Motor neuron (in vitro differentiated cells): ENCODE results near the gene NAV3. TPM values are rescaled to one million over a fixed set of nuclear protein-coding genes. Genes with fewer than 3 reads are reported as not detected.

Source experiments
- ATAC-seq, 8 experiments: fragments of 200-7000 bp; cut with Tn5 transposase; replicated peaks in 6 of 8; 2 replicates each; pipeline ENCODE4 v1.8.0; 2021; ENCODE audit warnings: mild to moderate bottlenecking in 8 of 8, moderate library complexity in 8 of 8
- H3K27ac ChIP-seq, 2 donors: fragments of 250-450 bp; sonication (Bioruptor Pico); 2 replicates each; pipeline ENCODE4 v1.9.0; 2021; ENCODE audit warnings: antibody characterized with exemption in 2 of 2, mild to moderate bottlenecking in 2 of 2, moderate library complexity in 1 of 2
- H3K4me1 ChIP-seq, 2 donors: fragments of 250-450 bp; sonication (Bioruptor Pico); replicated peaks in 1 of 2; 2 replicates each; pipeline ENCODE4 v1.6.1; 2021; ENCODE audit warnings: antibody characterized with exemption in 2 of 2, mild to moderate bottlenecking in 2 of 2, moderate library complexity in 1 of 2
- H3K4me3 ChIP-seq, 5 donors: fragments of 250-450 bp; sonication (Bioruptor Pico); 2 replicates each; pipeline ENCODE4 v1.9.0; 2021; ENCODE audit warnings: antibody characterized with exemption in 5 of 5, mild to moderate bottlenecking in 5 of 5, moderate library complexity in 4 of 5
- WGBS, 10 experiments: fragments of 450-650 bp; shearing (Covaris generic); methylation state at CpG; one replicate each; pipeline ENCODE4 v1.0.0; 2022; 5-methylcytosine and 5-hydroxymethylcytosine counted together
- in situ Hi-C, 9 experiments: fragments of 400-800 bp; cut with MboI; loops; one replicate each; pipeline ENCODE4 v1.15.0; 2021; ENCODE audit warnings: low sequenced_read_pairs in 9 of 9, low pct_unique_long_range_greater_than_20kb in 2 of 9; ENCODE audit not compliant: unreplicated experiment in 9 of 9
- total RNA-seq, 8 experiments: library from RNA; unstranded; fragments of 300-600 nt; gene quantifications; 2 replicates each; pipeline versions ENCODE4 v1.2.3 to v1.2.4, GENCODE V29; 2022

Gene NAV3
- total RNA-seq = 10 to 100 TPM in 6 of 8 experiments, 1 to 10 TPM in 2; 2.4 to 92.5 (median 48.4) TPM

DNA sequence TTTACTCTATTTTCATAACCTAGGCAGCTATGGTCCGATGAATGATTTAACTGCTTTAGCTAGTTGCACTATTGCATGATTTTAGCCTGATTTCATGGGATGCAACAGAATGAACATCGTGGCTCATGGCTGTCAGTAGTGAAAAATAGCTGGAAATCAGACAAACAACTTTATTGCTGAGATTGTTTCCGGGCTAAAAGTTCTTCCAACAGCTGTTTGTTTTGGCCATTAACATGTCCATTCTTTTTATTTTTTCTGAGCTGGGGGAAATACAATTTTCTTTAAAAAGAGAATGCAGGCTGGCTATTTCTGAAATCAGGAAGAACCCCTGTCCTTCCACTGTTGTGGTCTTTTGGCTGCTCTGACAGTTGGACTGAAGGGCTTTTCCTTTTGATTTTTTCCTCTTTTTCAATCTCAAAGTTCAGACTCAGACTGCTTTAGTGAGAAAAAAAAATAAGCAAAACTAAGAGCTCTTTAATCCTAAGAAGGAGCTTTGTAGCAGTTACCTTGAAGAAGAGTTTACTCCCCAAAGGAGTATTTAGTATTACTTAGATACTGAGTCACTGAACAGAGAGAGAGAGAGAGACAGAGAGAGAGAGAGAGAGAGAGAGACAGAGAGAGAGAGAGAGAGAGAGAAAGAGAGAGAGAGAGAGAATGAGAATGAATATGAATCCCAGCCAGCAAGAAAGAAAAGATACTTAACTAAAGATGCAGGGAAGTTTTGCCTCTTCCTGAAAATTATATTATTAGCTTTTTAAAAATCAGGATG lies at the start of gene NAV3:
Gene NAV3 (plus strand): TSS at position 312 of the 769 bp plus-strand sequence. CDS start 568 bp downstream, outside the sequence.
- peak in 5 of 8 experiments; percentile 21 to 75 (median 69) for ATAC-seq

GRCh38 chr12:77782034-77782433 lies 48.7 kb upstream of the NAV3 start:
- in situ Hi-C loops = no loop called here
- Histone ChIP-seq H3K4me3 (no peak overlapping the region), H3K27ac (no peak overlapping the region), H3K4me1 (no peaks in the 10 kb centered on the region)
- ATAC-seq = no peak
- WGBS, 10 experiments = no CpG with 5 or more reads among the region's 2 CpGs

More for the DNA sequence above, at the start of gene NAV3:
- Histone ChIP-seq H3K4me1 (peaks cover 0 to 16% of the 10 kb centered on the region in 2 donors), H3K4me3 (peak within 1 kb of the TSS in 1 of 5 donors; percentile 14), H3K27ac (no peak within 1 kb of the TSS)
- 0 to 58% (median 40%) methylated on average over 2 to 3 of the region's 3 CpGs; no CpG with 5 or more reads in 1 of the 10 experiments for WGBS, 10 experiments
- in situ Hi-C loops = no loop called here

- in situ Hi-C loops = no loop called here
- Histone ChIP-seq H3K4me1 (no peaks in the 10 kb centered on the region), H3K27ac (no peak overlapping the region), H3K4me3 (no peak overlapping the region)
- 50 to 100% (median 85%) methylated on average over 1 of the region's 1 CpG; no CpG with 5 or more reads in 4 of the 10 experiments for WGBS, 10 experiments
- ATAC-seq = no peak
These were observed 47.9 kb upstream of the NAV3 start for GRCh38 chr12:77782766-77783165.

DNA sequence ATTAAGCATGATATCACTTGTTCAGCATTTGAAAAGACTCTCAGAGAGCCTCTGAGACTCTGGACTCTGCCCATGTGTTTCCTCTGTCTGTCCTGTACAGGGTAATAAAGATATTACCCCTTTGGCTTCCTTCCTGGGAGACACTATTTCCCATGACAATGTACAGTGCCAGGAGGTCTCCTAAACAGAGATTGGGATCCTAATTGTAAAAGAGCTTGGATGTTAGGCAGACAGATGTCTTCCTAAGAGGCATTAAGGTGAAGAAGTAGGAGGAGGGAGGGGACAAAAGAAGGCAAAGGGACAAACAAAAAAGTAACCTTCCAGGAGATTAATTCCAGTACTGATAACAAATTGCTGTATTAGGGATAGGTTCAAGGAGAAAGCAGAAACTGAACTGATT lies 45.5 kb upstream of the NAV3 start:
- no peaks in the 10 kb centered on the region for H3K4me1 ChIP-seq
- ATAC-seq = no peak
- H3K4me3 ChIP-seq = no peak overlapping the region
- in situ Hi-C loops = no loop called here
- no peak overlapping the region for H3K27ac ChIP-seq

- no peak for ATAC-seq
- in situ Hi-C loops = no loop called here
These were observed 44.0 kb upstream of the NAV3 start for GRCh38 chr12:77786675-77787074.

DNA sequence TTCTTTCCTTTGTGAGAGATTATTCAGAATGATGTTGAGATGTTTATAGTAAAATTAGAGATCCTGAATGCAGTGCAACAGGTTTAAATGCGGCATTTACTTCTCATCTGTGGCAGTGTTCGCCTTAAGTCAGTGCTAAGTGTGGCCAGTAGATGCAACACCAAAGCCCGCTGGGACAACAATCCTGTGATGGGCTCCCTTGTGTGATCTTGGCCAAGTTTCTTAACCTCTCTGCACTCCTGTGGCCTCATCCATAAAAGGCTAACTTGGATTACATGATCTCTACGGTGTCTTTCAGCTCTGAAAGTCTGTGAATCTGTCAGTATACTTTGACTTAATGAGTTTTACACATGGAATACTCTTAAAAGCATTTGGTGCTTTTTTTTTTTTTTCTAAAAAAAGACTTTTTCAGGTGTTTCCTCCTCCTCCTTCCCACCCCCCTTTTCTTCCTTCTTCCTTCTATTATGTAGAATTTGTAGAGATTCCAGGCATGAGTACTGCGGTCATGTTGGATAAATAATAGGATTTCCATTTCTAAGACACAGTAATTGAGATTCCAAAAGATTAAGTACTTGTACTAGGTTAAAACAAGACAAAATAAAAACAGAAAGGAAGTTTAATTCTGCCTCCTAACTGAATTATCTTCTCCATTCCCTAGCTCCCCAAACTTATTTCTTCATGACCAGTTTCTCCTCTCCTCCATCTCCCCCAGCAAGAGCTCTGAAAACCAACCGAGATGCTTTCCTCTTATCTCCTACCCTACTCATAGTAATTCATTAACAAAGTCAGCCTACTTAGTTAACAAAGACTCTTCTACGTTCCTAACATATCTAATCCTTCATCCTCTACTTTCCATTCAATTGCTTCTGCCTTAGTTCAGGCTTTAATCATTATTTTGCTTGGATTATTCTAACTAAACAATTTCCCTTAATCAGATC lies 42.2 kb upstream of the NAV3 start:
- WGBS, 10 experiments = 36 to 79% (median 54%) methylated on average over 2 to 7 of the region's 7 CpGs; no CpG with 5 or more reads in 1 of the 10 experiments
- Histone ChIP-seq H3K4me3 (no peak overlapping the region), H3K4me1 (no peaks in the 10 kb centered on the region), H3K27ac (no peak overlapping the region)
- in situ Hi-C loops = no loop called here
- ATAC-seq = no peak

More at GRCh38 chr12:77786675-77787074, 44.0 kb upstream of the NAV3 start:
- Histone ChIP-seq H3K4me3 (no peak overlapping the region), H3K27ac (no peak overlapping the region), H3K4me1 (no peaks in the 10 kb centered on the region)
- WGBS, 10 experiments = 47 to 95% (median 86%) methylated on average over 2 to 5 of the region's 5 CpGs; no CpG with 5 or more reads in 1 of the 10 experiments

DNA sequence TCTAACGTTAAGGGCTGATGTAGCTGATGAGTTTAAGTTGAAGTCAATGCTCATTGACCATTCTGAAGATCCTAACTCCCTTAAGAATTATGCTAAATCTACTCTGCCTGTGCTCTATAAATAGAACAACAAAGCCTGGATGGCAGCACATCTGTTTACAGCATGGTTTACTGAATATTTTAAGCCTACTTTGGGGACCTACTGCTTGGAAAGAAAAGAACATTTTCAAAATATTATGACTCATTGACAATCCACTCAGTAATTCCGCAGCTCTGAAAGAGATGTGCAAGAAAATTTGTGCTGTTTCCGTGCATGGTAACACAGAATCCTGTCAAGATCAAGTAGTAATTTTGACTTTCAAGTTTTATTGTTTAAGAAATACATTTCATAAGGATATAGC lies 35.0 kb upstream of the NAV3 start:
- H3K27ac ChIP-seq = no peak overlapping the region
- no peak overlapping the region for H3K4me3 ChIP-seq
- ATAC-seq = peak in 3 of 8 experiments; percentile 33 to 84 (median 74)
- 0 to 91% (median 76%) methylated on average over 1 to 3 of the region's 3 CpGs; no CpG with 5 or more reads in 1 of the 10 experiments for WGBS, 10 experiments
- H3K4me1 ChIP-seq = no peaks in the 10 kb centered on the region
- in situ Hi-C loops = no loop called here

GRCh38 chr12:77796775-77797174 lies 33.9 kb upstream of the NAV3 start:
- no peak for ATAC-seq
- WGBS, 10 experiments = 0 to 100% (median 80%) methylated on average over 1 of the region's 1 CpG; no CpG with 5 or more reads in 3 of the 10 experiments
- no peak overlapping the region for H3K4me3 ChIP-seq
- in situ Hi-C loops = no loop called here
- H3K27ac ChIP-seq = no peak overlapping the region
- H3K4me1 ChIP-seq = no peaks in the 10 kb centered on the region

- no peak overlapping the region for H3K4me3 ChIP-seq
- 39 to 100% (median 68%) methylated on average over 1 to 2 of the region's 2 CpGs for WGBS, 10 experiments
- in situ Hi-C loops = no loop called here
- H3K27ac ChIP-seq = no peak overlapping the region
- ATAC-seq = no peak
- H3K4me1 ChIP-seq = no peaks in the 10 kb centered on the region
These were observed 30.2 kb upstream of the NAV3 start for GRCh38 chr12:77800501-77800900.

- no peak overlapping the region for H3K27ac ChIP-seq
- H3K4me3 ChIP-seq = no peak overlapping the region
- in situ Hi-C loops = no loop called here
- no peaks in the 10 kb centered on the region for H3K4me1 ChIP-seq
- no peak for ATAC-seq
- 73 to 100% (median 80%) methylated on average over 2 to 4 of the region's 9 CpGs; no CpG with 5 or more reads in 5 of the 10 experiments for WGBS, 10 experiments
These were observed 22.2 kb upstream of the NAV3 start for GRCh38 chr12:77808534-77808933.

DNA sequence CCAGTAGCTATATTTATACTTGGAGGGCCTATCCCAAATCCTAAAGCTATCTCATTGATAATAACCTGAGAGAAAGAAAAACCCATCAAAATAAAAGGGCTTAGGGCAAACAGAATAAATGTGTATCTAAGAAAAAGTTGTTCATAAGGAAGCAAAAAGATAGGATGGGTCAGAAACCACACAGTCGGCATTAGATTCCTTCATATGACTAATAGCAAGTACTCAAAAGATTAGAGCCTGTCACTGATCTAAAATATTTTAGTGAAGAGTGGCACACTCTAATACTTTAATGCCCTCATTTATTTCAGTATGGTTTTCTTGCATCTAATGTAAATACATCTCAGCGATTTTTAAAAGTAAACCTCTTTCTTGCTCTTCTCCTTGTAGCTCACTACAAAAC lies 17.1 kb upstream of the NAV3 start:
- in situ Hi-C loops = no loop called here
- 72 to 100% (median 95%) methylated on average over 1 to 2 of the region's 2 CpGs; no CpG with 5 or more reads in 2 of the 10 experiments for WGBS, 10 experiments
- H3K4me1 ChIP-seq = no peaks in the 10 kb centered on the region
- no peak overlapping the region for H3K27ac ChIP-seq
- H3K4me3 ChIP-seq = no peak overlapping the region
- no peak for ATAC-seq

DNA sequence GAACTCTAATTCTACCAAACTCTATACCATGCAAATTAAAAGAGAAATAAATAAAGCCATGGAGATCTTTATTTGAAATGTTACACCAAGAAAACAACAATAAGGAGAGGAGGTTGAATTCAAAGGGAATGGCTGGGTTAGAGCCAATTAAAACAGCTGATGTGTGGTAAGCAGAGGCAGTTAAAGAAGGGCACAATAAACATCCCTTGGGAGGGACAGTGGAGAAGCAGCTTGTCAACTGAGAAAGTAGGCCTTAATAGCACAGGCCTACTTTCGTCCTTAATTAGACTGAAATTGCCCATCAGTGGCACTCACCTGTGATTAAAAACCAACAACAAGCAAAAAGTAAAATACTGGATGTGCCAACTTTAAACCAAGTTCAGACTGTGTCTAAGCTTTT lies 16.3 kb upstream of the NAV3 start:
- 56 to 100% (median 83%) methylated on average over 1 of the region's 1 CpG; no CpG with 5 or more reads in 5 of the 10 experiments for WGBS, 10 experiments
- in situ Hi-C loops = no loop called here
- ATAC-seq = no peak

GRCh38 chr12:77816196-77816595 lies 14.5 kb upstream of the NAV3 start:
- Histone ChIP-seq H3K4me3 (no peak overlapping the region), H3K4me1 (peaks cover 0 to 3% of the 10 kb centered on the region in 2 donors), H3K27ac (no peak overlapping the region)
- ATAC-seq = no peak
- in situ Hi-C loops = no loop called here

More for the DNA sequence above, 16.3 kb upstream of the NAV3 start:
- Histone ChIP-seq H3K4me3 (no peak overlapping the region), H3K4me1 (no peaks in the 10 kb centered on the region), H3K27ac (no peak overlapping the region)
